Activated T-helper 1 cell treated with anti-CD3 and anti-CD28 coated beads, Interleukin-12 subunit alpha, Interleukin-12 subunit beta, Interleukin-2, Interleukin-4 antibody, amounts not matched to agents 30 ng/mL and 10 ng/mL and 1 ng/mL, durations not matched to agents 14 hours and 24 hours and 36 hours (primary cell): Measurements from ENCODE around the gene RAD51C. TPM values are rescaled to one million over a fixed set of nuclear protein-coding genes. Genes with fewer than 3 reads are reported as not detected.
"Not testable (repeated sequence)": the region's sequence is repeated elsewhere in the genome, so short reads cannot be mapped to it uniquely, and the experiment has no call there.

Source experiments
- DNase-seq: peaks from one replicate; pipeline ENCODE4 v3.0.0; 2021; ENCODE audit warnings: low spot score
- H3K27ac Mint-ChIP-seq: one replicate; pipeline ENCODE4 v1.8.0; 2021; ENCODE audit warnings: mild to moderate bottlenecking, mixed read lengths
- H3K27me3 Mint-ChIP-seq: one replicate; pipeline ENCODE4 v1.8.0; 2022; ENCODE audit warnings: mild to moderate bottlenecking, moderate library complexity, mixed read lengths; ENCODE audit not compliant: insufficient read depth
- H3K36me3 Mint-ChIP-seq: one replicate; pipeline ENCODE4 v1.8.0; 2021; ENCODE audit warnings: low read depth, mixed read lengths
- H3K4me1 Mint-ChIP-seq: one replicate; pipeline ENCODE4 v1.8.0; 2021; ENCODE audit warnings: low read depth, mixed read lengths
- H3K4me3 Mint-ChIP-seq: one replicate; pipeline ENCODE4 v1.8.0; 2021; ENCODE audit warnings: mild to moderate bottlenecking, moderate library complexity, mixed read lengths
- H3K9me3 Mint-ChIP-seq: one replicate; pipeline ENCODE4 v1.8.0; 2021; ENCODE audit warnings: mixed read lengths
- intact Hi-C: fragments of 100-400 bp; cut with micrococcal nuclease; formaldehyde crosslinking; loops from one replicate; pipeline ENCODE4 v1.15.1; 2024
- total RNA-seq: library from RNA; stranded (reverse); gene quantifications from 2 replicates; pipeline ENCODE4 v1.2.3, GENCODE V29; 2022

The RAD51C gene
- total RNA-seq, 1 donor from 2014 or later, result 91.2 TPM

- H3K4me1 Mint-ChIP-seq, result peaks cover 10% of the 10 kb centered on the region
- peaks cover 10% of the 10 kb centered on the region for H3K27me3 Mint-ChIP-seq
- peaks cover 1% of the 10 kb centered on the region for H3K36me3 Mint-ChIP-seq
- intact Hi-C loops, result no loop called here
- H3K4me3 Mint-ChIP-seq, result no peak overlapping the region
- DNase-seq, result no peak
- H3K9me3 Mint-ChIP-seq, result no peaks in the 10 kb centered on the region
- H3K27ac Mint-ChIP-seq, result no peak overlapping the region
Observed at GRCh38 chr17:58667934-58668597, 24.3 kb upstream of the RAD51C start.

- no peaks in the 10 kb centered on the region for H3K9me3 Mint-ChIP-seq
- H3K27me3 Mint-ChIP-seq, result peaks cover 10% of the 10 kb centered on the region
- no peak for DNase-seq
- H3K4me3 Mint-ChIP-seq, result no peak overlapping the region
- peaks cover 10% of the 10 kb centered on the region for H3K4me1 Mint-ChIP-seq
- intact Hi-C loops, result no loop called here
- H3K27ac Mint-ChIP-seq, result no peak overlapping the region
- H3K36me3 Mint-ChIP-seq, result peaks cover 1% of the 10 kb centered on the region
Observed at GRCh38 chr17:58668598-58668935, 23.8 kb upstream of the RAD51C start.

DNA sequence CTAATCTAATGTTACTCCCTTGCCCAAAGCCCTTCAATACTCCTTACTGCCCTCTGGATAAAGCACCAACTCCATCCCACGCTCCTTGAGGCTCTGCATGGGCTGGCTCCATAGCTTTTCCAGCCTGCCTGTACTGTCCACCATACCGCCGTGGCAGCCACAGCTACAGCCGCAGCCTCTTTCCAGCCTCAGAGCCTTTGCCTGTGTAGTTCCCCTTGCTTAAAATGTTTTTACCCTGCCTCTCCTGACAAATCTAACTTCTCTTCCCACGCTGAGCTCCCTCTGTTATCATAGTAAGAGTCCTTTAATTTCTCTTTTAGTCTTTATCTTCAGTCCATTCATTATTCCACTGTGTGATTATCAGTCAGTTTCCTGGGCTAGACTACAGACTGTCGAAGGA lies 22.5 kb upstream of the RAD51C start:
- no peak for DNase-seq
- H3K27me3 Mint-ChIP-seq, result peaks cover 10% of the 10 kb centered on the region
- intact Hi-C loops, result no loop called here
- no peaks in the 10 kb centered on the region for H3K9me3 Mint-ChIP-seq
- H3K27ac Mint-ChIP-seq, result no peak overlapping the region
- no peak overlapping the region for H3K4me3 Mint-ChIP-seq
- H3K36me3 Mint-ChIP-seq, result peaks cover 1% of the 10 kb centered on the region
- peaks cover 10% of the 10 kb centered on the region for H3K4me1 Mint-ChIP-seq

GRCh38 chr17:58671969-58672368 lies 20.4 kb upstream of the RAD51C start:
- Mint-ChIP-seq H3K27ac (no peak overlapping the region), H3K4me1 (peaks cover 2% of the 10 kb centered on the region), H3K4me3 (no peak overlapping the region), H3K36me3 (peaks cover 1% of the 10 kb centered on the region), H3K9me3 (no peaks in the 10 kb centered on the region), H3K27me3 (peaks cover 16% of the 10 kb centered on the region)
- intact Hi-C loops, result no loop called here
- DNase-seq, result no peak

- Mint-ChIP-seq H3K36me3 (no peaks in the 10 kb centered on the region), H3K27me3 (peaks cover 6% of the 10 kb centered on the region), H3K27ac (no peak overlapping the region), H3K4me3 (no peak overlapping the region), H3K4me1 (no peaks in the 10 kb centered on the region), H3K9me3 (no peaks in the 10 kb centered on the region)
- intact Hi-C loops, result no loop called here
- no peak for DNase-seq
Observed at GRCh38 chr17:58677194-58677880, 15.1 kb upstream of the RAD51C start.

DNA sequence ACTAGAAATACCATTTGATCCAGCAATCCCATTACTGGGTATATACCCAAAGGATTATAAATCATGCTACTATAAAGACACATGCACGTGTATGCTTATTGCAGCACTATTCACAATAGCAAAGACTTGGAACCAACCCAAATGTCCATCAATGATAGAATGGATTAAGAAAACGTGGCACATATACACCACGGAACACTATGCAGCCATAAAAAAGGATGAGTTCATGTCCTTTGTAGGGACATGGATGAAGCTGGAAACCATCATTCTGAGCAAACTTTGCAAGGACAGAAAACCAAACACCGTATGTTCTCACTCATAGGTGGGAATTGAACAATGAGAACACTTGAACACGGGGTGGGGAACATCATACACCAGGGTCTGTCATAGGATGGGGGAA lies 14.1 kb upstream of the RAD51C start:
- H3K27me3 Mint-ChIP-seq, DNase-seq, H3K27ac Mint-ChIP-seq, H3K4me1 Mint-ChIP-seq, H3K4me3 Mint-ChIP-seq, H3K36me3 Mint-ChIP-seq, H3K9me3 Mint-ChIP-seq, intact Hi-C loops: not testable (repeated sequence)

DNA sequence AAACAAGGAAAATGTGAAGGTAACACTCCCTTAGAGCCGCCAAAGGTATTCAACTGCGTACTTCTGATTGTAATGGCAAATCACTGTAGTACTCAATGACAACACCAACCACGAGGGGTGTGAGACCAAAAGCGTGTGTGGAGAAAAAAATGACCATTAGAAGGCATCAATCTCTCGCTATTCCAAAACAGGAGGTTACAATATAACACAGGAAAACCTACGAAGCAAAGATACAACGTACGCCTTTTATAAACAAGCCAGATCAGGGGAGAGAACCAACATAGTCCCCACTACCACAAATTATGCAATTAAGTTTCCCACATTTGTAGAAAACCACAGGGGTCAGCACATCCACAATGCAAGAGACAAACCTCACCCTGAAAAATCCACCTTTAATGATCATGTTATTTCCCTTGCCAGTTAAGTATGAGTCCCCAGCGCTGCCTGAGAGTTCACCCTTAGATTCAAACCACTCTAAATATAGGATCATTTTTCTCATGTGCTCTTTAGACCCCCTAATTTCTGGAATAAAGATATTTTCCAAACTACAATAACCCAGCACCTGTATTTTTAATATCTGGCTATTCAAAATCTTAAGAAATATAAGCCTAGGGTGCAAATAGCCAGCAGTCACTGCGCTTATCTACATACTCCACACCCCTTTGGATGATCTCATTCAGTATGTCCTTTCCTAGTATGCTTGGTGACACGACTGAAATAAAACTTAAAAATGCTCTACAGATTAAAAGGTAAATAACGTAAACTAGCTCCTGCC lies 13.0 kb upstream of the RAD51C start:
- H3K4me1 Mint-ChIP-seq, result no peaks in the 10 kb centered on the region
- no peaks in the 10 kb centered on the region for H3K9me3 Mint-ChIP-seq
- H3K36me3 Mint-ChIP-seq, result no peaks in the 10 kb centered on the region
- no peak overlapping the region for H3K27ac Mint-ChIP-seq
- no peak overlapping the region for H3K4me3 Mint-ChIP-seq
- intact Hi-C loops, result no loop called here
- peaks cover 6% of the 10 kb centered on the region for H3K27me3 Mint-ChIP-seq
- DNase-seq, result no peak

DNA sequence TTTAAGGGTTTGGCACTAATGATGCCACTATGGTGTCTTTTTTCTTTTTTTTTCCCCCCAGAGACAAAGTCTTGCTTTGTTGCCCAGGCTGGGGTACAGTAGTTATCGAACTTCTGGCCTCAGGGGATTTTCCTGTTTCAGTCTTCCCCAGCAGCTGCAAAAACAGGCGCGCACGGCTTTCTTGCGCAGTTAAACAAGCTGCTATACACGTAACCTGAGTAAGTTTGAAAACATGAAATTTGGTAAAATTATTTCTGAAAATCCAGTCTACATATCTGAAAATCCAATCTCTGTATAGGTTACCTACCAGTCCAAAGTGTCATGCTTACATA lies 12.4 kb upstream of the RAD51C start:
- intact Hi-C loops, result no loop called here
- H3K27ac Mint-ChIP-seq, result no peak overlapping the region
- DNase-seq, result no peak
- H3K36me3 Mint-ChIP-seq, result no peaks in the 10 kb centered on the region
- peaks cover 6% of the 10 kb centered on the region for H3K27me3 Mint-ChIP-seq
- H3K4me1 Mint-ChIP-seq, result no peaks in the 10 kb centered on the region
- no peak overlapping the region for H3K4me3 Mint-ChIP-seq
- no peaks in the 10 kb centered on the region for H3K9me3 Mint-ChIP-seq

GRCh38 chr17:58684003-58684402 lies 8.4 kb upstream of the RAD51C start:
- intact Hi-C loops, result no loop called here
- Mint-ChIP-seq H3K9me3 (no peaks in the 10 kb centered on the region), H3K36me3 (no peaks in the 10 kb centered on the region)

DNA sequence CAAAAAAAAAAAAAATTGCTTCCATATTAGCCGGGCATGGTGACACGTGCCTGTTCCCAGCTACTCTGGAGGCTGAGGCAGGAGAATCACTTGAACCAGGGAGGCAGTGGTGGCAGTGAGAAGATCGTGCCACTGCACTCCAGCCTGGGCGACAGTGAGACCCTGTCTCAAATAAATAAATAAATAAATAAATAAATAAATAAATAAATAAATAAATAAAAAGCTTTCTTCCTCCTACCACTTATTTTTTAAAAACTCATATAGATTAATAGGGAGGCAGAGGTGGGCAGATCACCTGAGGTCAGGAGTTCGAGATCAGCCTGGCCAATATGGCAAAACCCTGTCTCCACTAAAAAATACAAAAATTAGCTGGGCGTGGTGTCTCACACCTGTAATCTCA lies 7.9 kb upstream of the RAD51C start:
- H3K27me3 Mint-ChIP-seq, H3K36me3 Mint-ChIP-seq, H3K27ac Mint-ChIP-seq, DNase-seq, H3K9me3 Mint-ChIP-seq, H3K4me3 Mint-ChIP-seq, intact Hi-C loops, H3K4me1 Mint-ChIP-seq: not testable (repeated sequence)

More at GRCh38 chr17:58684003-58684402, 8.4 kb upstream of the RAD51C start:
- no peak overlapping the region for H3K27ac Mint-ChIP-seq
- H3K4me3 Mint-ChIP-seq, result no peak overlapping the region
- no peak for DNase-seq
- H3K27me3 Mint-ChIP-seq, result peaks cover 2% of the 10 kb centered on the region
- no peaks in the 10 kb centered on the region for H3K4me1 Mint-ChIP-seq

- no peaks in the 10 kb centered on the region for H3K36me3 Mint-ChIP-seq
- no peak for DNase-seq
- intact Hi-C loops, result no loop called here
Observed at GRCh38 chr17:58686980-58687379, 5.4 kb upstream of the RAD51C start.

DNA sequence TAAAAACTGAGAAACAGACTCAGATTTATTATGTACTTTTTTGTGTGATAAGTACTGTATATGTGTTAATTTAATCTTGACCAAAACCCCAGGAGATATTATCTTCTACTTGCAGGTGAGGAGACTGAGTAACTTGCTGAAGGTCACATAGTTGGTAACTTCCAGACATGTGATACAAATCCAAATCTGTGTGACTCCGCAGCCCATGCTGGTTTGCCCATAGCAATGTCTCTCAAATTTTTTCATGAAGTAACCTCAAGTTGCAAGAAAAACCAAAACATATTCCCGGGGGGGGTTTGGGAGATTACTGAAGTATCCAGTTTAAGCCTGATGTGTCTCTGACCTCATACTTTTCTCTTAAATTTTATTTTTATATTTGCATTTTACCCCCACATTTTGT lies 3.9 kb upstream of the RAD51C start:
- H3K36me3 Mint-ChIP-seq, result peaks cover 5% of the 10 kb centered on the region
- H3K4me3 Mint-ChIP-seq, result no peak overlapping the region
- intact Hi-C loops, result no loop called here
- H3K4me1 Mint-ChIP-seq, result peaks cover 16% of the 10 kb centered on the region
- H3K9me3 Mint-ChIP-seq, result no peaks in the 10 kb centered on the region
- no peak overlapping the region for H3K27ac Mint-ChIP-seq
- DNase-seq, result no peak
- H3K27me3 Mint-ChIP-seq, result peaks cover 2% of the 10 kb centered on the region

More at GRCh38 chr17:58686980-58687379, 5.4 kb upstream of the RAD51C start:
- Mint-ChIP-seq H3K4me1 (peaks cover under 1% of the 10 kb centered on the region), H3K27me3 (peaks cover 2% of the 10 kb centered on the region), H3K4me3 (no peak overlapping the region), H3K9me3 (no peaks in the 10 kb centered on the region), H3K27ac (no peak overlapping the region)

GRCh38 chr17:58690033-58690432 lies 2.4 kb upstream of the RAD51C start:
- intact Hi-C loops, result loop anchor here (10.0 kb wide), 1 partner anchor 355 kb away; no protein-coding TSS in a partner anchor
- not testable (repeated sequence) for H3K9me3 Mint-ChIP-seq, H3K4me3 Mint-ChIP-seq, H3K27ac Mint-ChIP-seq, DNase-seq, H3K27me3 Mint-ChIP-seq
- H3K36me3 Mint-ChIP-seq, result peaks cover 11% of the 10 kb centered on the region
- peaks cover 27% of the 10 kb centered on the region for H3K4me1 Mint-ChIP-seq
